Mesothelial cell of epicardium (in vitro differentiated cells): Measurements from ENCODE around the gene UBE2Q1. TPM values are rescaled to one million over a fixed set of nuclear protein-coding genes. Genes with fewer than 3 reads are reported as not detected.

Source experiments
- DNase-seq, 2 experiments: peaks; one replicate each; pipeline ENCODE4 v3.0.0; 2021; ENCODE audit warnings: low spot score in 2 of 2; ENCODE audit not compliant: unreplicated experiment in 2 of 2
- H3K27ac Mint-ChIP-seq: 2 replicates; pipeline ENCODE4 v1.8.0; 2021; ENCODE audit warnings: mixed read lengths
- H3K27me3 Mint-ChIP-seq: 2 replicates; pipeline ENCODE4 v1.8.0; 2021; ENCODE audit warnings: low read depth, mixed read lengths
- H3K36me3 Mint-ChIP-seq: 2 replicates; pipeline ENCODE4 v1.8.0; 2021; ENCODE audit warnings: mixed read lengths
- H3K4me1 Mint-ChIP-seq: 2 replicates; pipeline ENCODE4 v1.8.0; 2021; ENCODE audit warnings: mixed read lengths
- H3K4me3 Mint-ChIP-seq: 2 replicates; pipeline ENCODE4 v1.8.0; 2021; ENCODE audit warnings: mild to moderate bottlenecking, moderate library complexity, mixed read lengths
- H3K9me3 Mint-ChIP-seq: 2 replicates; pipeline ENCODE4 v1.8.0; 2021; ENCODE audit warnings: mixed read lengths
- total RNA-seq: library from RNA; stranded (reverse); gene quantifications from 3 replicates; pipeline ENCODE4 v1.2.1, GENCODE V29; 2021
- TF ChIP-seq, protein P1 (sequence below): fragments of 200-600 bp; sonication (generic); IDR thresholded peaks from one replicate; pipeline ENCODE4 v1.5.0; 2021; ENCODE audit warnings: antibody characterized with exemption; ENCODE audit not compliant: unreplicated experiment

The UBE2Q1 gene
- total RNA-seq, 1 donor from 2014 or later: 60.1 TPM

DNA sequence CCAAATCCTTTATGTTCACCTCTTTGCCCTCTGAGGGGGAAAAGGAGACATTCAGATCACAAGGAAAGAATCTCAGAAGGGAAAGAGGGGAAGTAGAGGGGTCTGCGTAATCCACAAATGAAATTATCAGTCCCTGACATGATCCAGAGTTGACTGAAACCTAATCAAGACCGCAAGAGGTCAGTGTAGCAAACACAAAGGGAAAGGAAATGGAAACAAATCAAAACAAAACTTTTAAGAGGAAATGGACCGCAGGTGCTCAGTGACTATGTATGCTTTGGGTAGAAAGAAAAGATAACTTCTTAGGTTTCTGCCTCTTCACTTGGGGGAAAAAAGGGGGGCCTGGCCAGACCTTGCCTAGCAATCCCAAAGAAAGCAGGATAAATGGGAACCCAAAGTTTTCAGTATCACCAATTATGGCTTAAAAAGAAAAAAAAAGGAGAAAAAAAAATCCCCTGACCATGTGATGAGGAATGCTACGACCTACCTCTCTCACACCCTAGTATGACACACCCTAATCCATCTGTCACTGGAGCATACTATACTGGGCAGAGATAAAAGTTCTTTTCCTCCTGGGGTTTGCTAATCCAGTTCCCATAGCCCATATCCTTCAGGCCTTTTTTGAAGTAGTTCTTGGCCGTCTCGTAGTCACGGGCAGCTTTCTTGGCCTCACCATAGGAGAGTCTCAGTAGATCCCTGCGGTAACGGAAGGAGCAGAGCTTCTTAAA is 26.0 kb upstream of the UBE2Q1 start:
- Mint-ChIP-seq H3K27me3 (no peaks in the 10 kb centered on the region), H3K4me3 (no peak overlapping the region), H3K9me3 (no peaks in the 10 kb centered on the region), H3K36me3 (peaks cover 51% of the 10 kb centered on the region), H3K27ac (no peak overlapping the region), H3K4me1 (no peaks in the 10 kb centered on the region)
- TF ChIP-seq, protein P1, sequence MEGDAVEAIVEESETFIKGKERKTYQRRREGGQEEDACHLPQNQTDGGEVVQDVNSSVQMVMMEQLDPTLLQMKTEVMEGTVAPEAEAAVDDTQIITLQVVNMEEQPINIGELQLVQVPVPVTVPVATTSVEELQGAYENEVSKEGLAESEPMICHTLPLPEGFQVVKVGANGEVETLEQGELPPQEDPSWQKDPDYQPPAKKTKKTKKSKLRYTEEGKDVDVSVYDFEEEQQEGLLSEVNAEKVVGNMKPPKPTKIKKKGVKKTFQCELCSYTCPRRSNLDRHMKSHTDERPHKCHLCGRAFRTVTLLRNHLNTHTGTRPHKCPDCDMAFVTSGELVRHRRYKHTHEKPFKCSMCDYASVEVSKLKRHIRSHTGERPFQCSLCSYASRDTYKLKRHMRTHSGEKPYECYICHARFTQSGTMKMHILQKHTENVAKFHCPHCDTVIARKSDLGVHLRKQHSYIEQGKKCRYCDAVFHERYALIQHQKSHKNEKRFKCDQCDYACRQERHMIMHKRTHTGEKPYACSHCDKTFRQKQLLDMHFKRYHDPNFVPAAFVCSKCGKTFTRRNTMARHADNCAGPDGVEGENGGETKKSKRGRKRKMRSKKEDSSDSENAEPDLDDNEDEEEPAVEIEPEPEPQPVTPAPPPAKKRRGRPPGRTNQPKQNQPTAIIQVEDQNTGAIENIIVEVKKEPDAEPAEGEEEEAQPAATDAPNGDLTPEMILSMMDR: no peak
- DNase-seq: no peak

DNA sequence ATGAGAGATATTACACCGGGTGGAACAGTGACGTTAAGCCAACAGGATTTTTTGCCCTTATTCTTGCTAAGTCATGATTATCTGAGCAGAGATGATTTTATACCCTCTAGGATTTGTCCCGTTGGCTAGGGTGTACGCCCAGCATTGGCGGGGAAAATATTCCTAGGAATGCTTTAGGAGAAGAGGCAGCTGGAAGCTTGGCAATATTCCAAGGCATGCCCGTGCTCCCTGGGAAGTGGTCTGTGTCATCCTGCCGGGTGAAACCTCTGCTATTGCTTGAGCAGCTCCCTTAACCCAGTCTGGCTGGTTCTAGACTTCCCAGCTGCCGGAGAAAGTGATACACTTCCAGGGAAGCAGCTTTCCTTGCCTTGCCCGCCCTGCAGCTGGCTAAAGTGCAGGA is 25.3 kb upstream of the UBE2Q1 start:
- Mint-ChIP-seq H3K4me1 (no peaks in the 10 kb centered on the region), H3K36me3 (peaks cover 47% of the 10 kb centered on the region), H3K4me3 (no peak overlapping the region), H3K27ac (no peak overlapping the region), H3K27me3 (no peaks in the 10 kb centered on the region), H3K9me3 (no peaks in the 10 kb centered on the region)
- DNase-seq: no peak
- TF ChIP-seq, protein P1: no peak

DNA sequence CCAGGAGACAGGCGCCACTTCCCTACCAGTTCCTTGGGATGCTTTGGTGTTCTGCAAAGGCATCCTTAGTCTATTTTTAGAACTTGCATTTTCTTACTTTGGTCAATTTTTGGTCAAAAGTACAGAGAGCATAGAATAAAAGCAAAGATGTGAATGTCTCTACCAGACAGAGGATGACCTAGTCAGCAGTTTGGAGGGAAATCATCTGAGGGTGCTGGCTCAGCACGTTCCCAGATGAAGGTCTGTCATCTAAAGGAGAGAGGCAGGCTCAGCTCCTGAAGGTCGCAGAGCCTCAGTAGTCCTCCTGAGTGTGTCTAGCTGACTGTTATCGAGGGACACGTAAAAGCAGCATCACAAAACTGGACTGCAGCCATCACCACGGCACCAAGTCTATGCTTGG is 24.4 kb upstream of the UBE2Q1 start:
- Mint-ChIP-seq H3K27ac (no peak overlapping the region), H3K27me3 (no peaks in the 10 kb centered on the region), H3K36me3 (peaks cover 45% of the 10 kb centered on the region), H3K9me3 (no peaks in the 10 kb centered on the region), H3K4me3 (no peak overlapping the region), H3K4me1 (peaks cover under 1% of the 10 kb centered on the region)
- no peak for DNase-seq
- TF ChIP-seq, protein P1: no peak

DNA sequence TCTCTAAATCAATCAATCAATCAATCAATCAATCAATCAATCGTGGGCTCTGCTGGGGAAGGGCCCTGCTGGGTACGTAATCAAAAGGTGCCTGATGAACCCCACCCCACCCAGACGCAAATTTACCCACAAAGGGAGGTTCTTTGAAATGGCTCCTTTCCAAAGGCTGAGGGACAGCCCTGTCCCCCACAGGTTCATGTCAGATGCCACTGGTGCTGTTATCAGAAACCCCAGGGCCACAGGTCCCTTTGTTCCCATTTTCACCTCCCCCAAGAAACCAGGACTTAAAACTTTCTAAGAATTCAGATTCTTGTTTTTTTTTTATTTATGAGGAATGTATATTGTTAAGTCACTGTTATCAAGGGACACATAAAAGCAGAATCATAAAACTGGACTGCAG is 23.3 kb upstream of the UBE2Q1 start:
- Mint-ChIP-seq H3K36me3 (peaks cover 38% of the 10 kb centered on the region), H3K4me3 (no peak overlapping the region), H3K27ac (no peak overlapping the region), H3K27me3 (no peaks in the 10 kb centered on the region), H3K9me3 (no peaks in the 10 kb centered on the region), H3K4me1 (peaks cover 2% of the 10 kb centered on the region)
- DNase-seq: no peak
- TF ChIP-seq, protein P1: no peak

DNA sequence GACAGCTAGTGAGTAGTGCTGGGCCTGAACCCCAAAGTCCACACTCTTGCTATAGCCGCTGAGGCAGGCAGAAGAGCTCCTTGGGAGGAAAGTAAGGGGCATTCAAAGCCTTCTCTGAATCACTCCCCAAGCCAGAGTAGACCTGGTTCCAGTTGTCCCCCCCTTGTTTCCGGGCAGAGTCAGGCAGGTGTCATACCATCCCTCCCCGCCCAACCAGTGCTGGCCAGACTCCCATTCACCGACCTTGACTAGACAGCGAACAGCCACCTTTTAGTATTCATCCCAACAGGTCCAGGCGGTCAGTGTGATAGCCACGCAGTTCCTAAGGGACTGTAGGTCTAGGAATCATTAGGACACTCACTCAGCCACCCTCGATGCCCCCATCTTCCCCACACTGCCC is 20.9 kb upstream of the UBE2Q1 start:
- no peak for DNase-seq
- Mint-ChIP-seq H3K36me3 (peaks cover 18% of the 10 kb centered on the region), H3K4me3 (no peak overlapping the region), H3K9me3 (no peaks in the 10 kb centered on the region), H3K27me3 (no peaks in the 10 kb centered on the region), H3K4me1 (peaks cover 14% of the 10 kb centered on the region), H3K27ac (no peak overlapping the region)
- TF ChIP-seq, protein P1: no peak
